ENCODE data around the gene SH3TC1.

Gene SH3TC1

DNA sequence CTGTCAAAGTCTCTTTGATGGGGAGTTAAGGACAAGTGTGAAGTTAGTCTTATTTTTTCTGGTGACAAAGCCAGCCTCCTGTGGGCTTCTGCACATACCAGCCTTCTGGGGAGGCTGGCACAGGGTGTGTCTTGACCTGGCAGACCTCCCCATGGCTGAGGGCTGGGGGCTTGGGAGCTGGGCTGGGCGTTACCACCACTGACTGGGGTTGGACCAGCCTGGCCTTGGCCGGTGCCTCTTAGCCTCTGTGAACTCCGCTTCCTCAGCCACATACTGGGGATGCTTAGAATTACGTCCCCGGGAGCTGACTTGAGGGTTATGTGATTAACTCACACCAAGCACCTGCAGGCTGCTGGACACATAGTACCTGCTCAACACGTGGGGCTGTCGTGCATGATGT, 14.0 kb downstream of the SH3TC1 start:
- DNase-seq (ENCODE audit: low read depth in 3 of 3): no peak

DNA sequence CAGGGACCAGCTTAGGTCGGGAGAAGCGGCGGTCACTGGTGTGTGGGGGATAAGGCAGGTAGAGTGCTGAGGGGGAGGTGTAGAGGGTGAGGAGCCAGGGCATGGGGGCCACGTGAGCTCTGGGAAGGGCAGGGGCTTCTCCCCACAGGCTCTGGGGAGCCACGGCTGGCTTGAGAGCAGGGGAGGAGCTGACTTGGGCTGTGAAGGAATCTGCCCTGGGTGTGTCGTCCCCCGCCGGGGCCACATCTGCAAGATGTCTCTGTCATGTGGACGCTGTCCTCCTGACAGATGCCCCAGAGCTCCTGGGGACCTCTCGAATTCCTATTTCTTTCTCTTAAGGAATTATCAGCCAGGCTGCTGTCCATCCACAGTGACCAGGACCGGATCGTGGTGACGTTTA, 15.0 kb downstream of the SH3TC1 start:
- DNase-seq (ENCODE audit: low read depth in 3 of 3): no peak

DNA sequence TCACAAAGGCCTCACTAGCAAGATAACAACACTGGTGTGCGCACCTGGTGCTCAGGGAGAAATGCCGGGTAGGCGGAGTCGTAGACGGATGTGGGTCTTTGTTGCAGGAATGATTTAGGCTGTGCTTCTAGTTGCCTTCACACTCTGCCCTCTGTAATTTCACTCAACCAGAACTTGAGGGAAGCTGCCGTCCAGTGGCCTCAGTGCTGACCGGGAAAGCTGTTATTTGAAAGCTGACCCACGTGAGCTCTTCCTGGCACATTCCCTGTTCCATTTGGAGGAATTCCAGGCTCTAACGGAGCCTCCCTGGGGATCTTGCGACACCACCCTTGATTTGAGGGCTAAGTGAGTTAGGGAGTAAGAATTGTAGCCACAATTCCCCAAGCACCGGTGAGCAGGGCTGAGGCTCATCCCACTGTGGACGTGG, 15.9 kb downstream of the SH3TC1 start:
- no peak for DNase-seq (ENCODE audit: low read depth in 3 of 3)

DNA sequence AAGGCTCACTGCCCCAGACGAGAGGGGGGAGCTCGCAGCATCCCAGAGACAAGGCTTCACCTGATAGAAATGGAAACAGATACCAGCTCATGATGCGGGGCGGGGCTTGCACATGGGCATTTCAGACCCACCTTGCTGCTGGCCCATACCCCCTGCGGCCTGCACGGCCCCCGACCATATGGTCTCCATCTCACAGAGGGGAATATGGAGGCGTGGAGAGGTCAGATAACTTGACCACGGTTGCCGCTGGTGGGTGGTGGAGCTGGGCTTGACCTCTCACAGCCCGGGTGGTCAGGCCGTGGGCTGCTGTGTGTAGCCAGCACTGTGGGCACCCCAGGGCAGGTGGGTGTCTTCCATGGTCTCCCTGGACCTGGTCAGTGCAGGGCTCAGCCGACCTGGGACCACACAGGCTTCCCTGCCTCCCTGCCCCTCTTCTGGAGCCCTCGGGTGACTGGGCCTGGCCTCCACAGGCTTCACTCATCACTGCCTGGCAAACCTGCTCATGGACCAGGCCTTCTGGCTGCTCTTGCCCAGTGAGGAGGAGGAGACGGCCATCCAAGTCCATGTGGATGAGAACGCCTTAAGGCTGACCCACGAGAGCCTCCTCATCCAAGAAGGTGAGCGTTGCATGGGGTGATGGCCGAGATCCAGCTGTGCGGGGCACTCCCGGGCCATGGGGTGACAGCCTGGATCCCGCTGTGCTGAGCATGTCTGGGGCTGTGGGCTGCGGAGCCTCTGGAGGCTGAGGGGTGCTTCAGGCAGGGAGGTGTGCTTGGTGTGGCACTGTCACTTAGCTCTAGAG, 16.8 kb downstream of the SH3TC1 start:
- no peak for DNase-seq (ENCODE audit: low read depth in 3 of 3)

DNA sequence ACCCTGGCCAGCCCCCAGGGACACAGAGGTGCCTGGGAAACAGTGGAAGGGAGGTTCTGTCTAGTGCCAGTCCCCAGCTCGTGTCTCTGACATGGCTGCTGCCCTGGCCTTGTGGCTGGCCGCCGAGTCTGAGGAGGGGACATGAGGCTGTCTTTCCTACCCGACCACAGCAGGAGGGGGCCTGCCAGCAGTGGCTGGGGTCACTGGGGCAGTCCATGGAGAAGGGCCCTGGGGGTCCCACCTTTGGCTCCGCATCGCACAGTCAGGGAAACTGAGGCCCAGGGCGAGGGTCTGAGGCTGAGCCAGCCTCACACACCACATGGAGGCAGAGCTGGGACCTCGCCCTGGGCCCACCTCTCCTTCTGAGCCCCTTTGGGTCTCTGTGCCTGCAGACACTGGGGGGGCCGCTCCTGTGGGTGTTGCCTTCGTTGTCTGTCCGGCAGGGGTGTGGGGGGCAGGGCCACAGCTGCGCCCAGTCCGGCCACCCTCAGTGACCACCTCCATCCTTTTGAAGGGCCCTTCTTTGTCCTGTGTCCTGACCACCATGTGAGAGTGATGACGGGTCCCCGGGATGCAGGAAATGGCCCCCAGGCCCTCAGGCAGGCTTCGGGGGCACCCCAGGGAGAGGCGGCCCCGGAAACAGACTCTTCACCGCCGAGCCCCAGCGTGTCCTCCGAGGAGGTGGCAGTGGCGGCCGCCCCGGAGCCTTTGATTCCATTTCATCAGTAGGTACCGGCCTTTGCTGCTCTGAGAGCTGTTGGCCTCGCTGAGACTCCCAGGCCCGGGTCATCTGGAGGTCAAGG, 17.6 kb downstream of the SH3TC1 start:
- DNase-seq (ENCODE audit: low read depth in 3 of 3): no peak

DNA sequence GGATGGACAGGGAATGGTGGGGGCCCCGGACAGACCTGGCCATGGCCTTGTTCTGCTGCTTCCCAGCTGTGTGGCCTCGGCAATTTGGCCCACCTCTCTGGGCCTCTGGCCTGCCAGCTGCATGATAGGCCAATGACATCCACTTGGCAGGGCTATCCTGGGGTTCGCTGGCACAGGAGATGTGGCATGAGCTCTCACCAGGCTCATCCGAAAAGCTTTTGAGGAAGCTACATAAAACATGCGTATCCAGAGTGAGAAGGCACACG, 18.1 kb downstream of the SH3TC1 start:
- DNase-seq (ENCODE audit: low read depth in 3 of 3): no peak

DNA sequence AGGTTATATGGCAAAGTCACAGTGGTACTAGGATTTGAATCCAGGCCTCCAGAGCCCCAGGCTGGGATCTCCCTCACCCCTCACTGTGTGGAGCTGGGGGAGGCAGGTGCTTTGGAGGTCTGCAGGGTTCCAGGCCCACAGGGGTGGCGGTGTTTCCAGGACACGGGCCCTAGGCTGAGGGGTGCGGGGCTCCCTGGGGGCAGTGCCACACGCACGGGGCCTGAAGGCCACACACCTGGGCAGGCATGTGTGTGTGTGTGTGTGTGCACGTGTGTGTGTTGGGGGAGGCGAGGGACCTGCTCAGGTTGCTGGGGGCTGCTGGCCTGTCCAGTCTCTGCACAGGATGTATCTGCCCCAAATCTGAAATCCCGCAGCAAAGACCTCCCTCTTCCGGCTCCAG, 18.8 kb downstream of the SH3TC1 start:
- no peak for DNase-seq (ENCODE audit: low read depth in 3 of 3)

DNA sequence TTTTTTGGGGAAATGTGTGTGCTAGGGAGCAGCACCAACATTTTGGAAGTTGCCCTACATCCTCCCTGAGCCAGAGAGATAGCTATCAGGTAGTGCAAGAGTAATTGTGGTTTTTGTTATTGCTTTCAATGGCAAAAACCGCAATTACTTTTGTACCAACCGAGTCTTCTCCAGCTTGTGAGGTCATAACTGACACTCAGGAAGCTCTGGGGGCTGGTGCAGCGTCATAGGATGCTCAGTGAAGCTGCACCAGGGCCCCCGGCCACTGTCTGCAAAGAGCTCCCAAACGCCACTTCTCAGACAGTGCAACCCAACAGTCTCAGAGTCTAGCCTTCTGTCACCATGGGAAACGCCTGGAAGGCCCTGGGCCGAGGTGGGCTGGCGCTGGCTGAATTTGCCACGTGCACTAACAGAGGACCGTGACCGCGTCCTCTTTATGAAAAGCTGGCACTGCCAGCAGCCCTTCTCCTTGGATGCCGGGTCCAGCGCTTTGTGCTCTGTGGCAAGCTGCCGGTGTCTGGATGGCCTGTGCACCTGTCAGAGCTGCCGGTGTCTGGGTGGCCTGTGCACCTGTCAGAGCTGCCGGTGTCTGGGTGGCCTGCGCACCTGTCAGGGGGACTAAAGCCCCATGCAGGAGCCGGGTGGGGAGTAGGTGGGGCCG, 19.4 kb downstream of the SH3TC1 start:
- no peak for DNase-seq (ENCODE audit: low read depth in 3 of 3)

DNA sequence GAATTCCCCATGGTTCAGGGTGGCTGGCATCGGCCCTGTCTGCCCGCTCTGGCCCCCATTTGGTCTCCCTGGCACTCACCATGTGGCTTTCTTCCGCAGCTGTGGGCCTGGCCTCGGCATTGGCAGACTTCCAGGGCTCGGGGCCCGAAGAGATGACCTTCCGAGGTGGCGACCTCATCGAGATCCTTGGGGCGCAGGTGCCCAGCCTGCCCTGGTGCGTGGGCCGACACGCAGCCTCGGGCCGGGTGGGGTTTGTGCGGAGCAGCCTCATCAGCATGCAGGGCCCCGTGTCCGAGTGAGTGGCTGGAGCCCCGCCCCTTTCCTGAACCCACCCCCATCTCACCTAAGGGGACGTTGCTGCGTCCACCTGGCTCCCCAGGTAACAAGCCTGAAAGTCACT, 20.1 kb downstream of the SH3TC1 start:
- no peak for DNase-seq (ENCODE audit: low read depth in 3 of 3)

DNA sequence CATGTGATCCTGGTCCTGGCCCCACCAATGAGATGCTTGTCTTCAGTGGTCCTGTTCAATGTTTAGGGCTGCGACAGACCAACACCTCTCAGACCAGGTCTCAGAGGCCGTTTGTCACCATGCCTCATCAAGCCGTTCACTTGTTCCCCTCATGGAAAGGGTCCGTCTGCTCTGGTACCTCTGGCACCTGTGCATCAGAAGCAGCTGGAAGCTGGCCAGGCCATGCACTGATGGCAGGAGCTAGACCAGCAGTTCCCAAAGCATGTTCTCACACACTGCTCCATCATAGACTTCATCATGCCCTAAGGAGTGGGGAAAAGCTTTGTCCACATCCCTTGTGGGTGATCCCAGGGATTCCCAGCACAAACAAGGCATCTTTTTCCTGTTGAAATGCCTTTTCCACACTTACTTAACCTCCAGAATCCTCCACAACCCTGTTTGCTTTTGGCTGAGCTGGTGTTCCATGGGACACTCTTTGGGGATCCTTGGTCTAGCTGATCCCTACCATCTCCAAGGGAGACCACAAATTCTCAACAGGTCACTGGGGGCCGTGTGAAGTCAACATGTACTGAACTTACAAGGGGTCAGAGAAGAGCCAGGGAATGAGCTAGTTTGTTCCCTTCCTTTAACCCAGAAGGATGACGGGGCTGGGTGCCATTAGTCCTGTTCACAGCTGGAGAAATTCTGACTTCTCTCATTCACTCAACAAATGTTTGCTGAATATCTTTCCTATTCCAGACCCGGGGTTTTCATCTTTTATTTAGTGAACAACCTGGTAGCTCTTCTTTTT, 21.8 kb downstream of the SH3TC1 start:
- no peak for DNase-seq (ENCODE audit: low read depth in 3 of 3)

DNA sequence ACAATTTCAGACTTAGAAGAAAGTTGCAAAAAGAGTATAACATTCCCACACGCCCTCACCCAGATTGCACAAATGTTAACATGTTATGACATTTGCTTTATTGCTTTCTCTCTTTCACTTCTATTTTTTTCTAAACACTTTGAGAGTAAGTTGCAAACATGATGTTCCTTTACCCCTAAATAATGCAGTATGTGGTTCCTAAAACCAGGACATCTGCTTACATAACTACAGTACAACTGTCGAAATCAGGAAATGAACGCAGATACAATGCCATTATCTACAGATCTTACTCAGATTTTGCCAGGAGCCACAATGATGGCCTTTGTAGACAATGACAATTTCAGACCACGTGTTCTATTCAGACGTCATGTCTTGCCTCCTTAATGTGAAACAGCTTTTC, 22.4 kb downstream of the SH3TC1 start:
- no peak for DNase-seq (ENCODE audit: low read depth in 3 of 3)

DNA sequence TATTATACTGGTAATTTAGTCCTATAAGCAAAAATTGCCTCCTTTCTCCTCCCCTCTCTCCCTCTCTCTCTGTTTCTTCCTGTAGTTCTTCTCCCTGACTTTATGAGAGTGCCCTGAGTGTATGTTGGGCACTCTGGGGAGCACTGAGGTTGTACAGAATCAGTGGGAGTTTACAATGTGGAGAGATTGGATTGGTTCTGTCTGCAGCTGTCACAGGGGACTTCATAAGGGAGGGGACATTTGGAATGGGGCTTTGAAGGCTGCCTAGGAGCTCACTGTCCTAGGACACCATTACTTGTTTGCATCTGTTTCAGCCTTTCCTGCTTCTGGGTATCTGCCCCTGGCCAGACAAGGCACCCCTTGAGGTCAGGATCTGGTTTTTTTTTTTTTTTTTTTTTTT, 22.9 kb downstream of the SH3TC1 start:
- no peak for DNase-seq (ENCODE audit: low read depth in 3 of 3)

DNA sequence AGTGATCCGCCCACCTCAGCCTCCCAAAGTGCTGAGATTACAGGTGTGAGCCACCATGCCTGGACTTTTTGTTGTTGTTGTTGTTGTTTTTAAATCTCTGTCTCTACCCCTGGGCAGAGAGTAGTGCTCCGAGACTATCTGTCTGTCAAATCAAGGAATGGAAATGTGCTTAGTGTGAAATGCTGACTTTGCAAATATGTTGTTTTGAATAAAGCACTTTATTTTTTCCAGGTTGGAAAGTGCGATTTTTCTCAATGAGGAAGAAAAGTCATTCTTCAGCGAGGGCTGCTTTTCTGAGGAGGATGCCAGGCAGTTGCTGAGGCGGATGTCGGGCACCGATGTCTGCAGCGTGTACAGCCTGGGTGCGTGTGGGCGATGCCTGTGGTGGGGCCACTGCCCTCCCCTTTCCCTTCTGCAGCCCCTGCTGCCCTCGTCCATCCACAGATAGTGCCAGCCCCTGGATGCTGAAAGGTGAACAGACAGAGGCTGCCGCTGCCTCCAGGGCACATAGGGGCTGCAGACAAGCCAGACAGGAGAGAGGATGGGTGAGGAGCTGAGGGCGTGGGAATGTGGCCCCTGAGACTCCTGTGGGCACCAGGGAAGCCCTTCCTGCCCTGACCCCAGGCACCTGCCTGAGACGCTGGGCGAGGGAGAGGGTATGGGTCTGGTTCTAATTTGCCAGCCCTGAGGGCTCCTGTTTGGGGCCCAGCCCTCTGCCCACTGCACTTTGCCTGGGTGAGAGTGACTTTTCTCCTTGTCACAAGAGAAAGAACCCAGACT, 23.7 kb downstream of the SH3TC1 start:
- no peak for DNase-seq (ENCODE audit: low read depth in 3 of 3)

DNA sequence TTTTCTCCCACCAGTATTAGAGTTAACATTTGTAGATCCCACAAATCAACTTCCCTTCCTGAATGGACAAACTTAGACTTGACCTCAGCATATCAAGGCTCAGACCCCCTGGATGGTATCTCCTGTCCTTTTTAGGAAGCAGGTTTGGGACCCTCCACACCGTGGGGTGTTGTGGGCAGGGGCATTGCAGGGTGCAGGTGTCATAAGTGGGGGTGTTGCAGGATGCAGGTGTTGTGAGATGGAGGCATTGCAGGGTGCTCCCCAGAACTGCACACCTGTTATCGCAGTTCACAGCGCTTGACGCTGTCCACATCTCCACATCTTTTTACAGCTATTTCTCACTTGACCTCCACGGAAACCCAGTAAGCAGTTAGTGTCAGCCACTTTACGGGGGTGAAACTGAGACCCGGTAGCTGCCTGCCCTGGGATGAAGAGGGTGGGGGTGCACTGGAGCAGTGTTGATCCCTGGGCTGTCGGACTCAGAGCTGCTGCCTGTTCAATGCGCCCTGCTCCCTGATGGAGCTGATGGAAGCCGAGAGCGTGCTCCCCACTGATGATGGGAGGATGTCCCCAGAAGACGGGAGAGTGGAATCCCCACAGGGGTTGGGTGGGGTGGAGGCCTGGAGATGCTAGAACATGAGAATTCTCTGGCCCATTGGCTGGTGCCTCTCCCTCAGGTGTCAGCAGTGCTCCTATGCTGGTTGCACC, 25.3 kb downstream of the SH3TC1 start:
- no peak for DNase-seq (ENCODE audit: low read depth in 3 of 3)

DNA sequence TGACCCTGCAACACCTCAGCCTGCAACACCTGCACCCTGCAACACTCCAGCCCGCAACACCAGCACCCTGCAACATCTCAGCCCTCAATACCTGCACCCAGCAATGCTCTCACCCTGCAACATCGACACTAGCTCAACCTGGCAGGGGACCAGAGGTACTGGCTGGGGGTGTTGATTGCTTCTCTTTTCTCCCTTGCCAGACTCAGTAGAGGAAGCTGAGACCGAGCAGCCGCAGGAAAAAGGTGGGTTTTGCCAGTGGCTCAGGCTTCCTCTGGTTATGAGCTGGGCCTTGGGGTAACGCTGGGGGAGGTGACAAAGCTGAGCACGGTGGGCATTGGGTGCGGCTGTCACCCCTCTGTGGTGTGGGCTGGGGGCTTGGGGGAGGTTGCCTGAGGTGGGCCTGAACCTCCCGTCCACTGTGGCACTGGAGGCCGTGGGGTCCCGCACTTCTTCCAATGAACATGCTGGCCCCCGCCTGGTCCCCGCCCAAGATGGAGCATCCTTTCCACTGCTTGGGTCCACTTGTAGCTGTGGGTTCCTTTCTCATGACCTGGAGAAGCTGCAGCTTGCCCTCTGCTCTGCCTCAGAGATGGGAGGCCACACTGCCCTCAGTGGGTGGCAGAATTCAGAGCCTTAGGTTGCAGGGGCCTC, 26.0 kb downstream of the SH3TC1 start:
- DNase-seq (ENCODE audit: low read depth in 3 of 3): no peak

DNA sequence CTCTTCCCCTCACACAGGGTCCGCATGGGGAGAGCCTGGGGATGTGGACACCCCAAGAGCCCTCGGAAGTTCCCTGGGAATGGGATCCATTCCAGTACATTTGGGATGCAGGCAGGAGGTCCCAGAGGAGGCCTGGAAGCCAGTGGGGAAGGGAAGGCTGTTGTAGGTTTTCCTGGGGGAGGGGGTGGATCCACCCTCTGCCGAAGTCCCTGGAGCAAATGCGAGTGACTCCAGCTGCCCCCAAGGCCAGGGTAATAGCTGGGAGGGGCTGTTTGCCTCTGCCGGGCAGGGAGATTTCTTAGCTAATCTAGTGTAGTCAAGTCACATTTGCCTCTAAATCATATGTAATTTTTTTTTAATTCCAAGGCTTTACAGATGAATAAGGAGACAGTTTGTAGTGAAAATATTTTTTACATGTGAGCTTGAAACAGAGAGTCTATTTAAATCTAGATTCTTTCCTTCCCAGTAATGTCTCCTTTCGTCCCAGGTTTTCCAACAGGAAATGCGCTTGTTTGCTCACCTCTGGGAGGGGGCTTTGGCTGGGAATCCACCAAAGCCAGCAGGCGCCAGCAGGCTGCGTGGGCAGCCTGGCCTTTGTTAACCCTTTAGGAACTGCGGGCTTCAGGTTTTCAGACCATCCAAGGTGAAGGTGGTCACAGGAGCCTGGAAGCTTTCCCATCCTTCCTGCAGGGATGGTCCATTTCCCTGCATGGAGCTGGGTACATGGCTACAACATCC, 26.8 kb downstream of the SH3TC1 start:
- no peak for DNase-seq (ENCODE audit: low read depth in 3 of 3)

DNA sequence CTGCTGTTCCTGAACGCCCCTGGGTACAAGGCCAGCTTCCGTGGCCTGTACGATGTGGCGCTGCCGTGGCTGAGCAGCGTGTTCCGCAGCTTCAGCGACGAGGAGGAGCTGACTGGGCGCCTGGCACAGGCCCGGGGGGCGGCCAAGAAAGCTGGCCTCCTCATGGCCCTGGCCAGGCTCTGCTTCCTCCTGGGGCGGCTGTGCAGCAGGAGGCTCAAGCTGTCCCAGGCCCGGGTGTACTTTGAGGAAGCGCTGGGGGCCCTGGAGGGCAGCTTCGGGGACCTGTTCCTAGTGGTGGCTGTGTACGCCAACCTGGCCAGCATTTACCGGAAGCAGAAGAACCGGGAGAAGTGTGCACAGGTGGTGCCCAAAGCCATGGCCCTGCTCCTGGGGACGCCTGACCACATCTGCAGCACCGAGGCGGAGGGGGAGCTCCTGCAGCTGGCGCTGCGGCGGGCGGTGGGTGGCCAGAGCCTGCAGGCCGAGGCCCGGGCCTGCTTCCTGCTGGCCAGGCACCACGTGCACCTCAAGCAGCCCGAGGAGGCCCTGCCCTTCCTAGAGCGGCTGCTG, 28.2 kb downstream of the SH3TC1 start:
- no peak for DNase-seq (ENCODE audit: low read depth in 3 of 3)

DNA sequence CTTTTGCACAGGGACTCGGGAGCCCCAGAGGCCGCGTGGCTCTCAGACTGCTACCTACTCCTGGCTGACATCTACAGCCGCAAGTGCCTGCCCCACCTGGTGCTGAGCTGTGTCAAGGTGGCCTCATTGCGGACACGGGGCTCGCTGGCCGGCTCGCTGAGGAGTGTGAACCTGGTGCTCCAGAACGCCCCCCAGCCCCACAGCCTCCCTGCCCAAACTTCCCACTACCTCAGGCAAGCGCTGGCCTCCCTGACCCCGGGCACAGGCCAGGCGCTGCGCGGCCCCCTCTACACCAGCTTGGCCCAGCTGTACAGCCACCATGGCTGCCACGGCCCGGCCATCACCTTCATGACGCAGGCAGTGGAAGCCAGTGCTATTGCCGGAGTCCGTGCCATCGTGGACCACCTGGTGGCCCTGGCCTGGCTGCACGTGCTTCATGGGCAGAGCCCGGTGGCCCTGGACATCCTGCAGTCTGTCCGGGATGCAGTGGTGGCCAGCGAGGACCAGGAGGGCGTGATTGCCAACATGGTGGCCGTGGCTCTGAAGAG, 28.8 kb downstream of the SH3TC1 start:
- DNase-seq (ENCODE audit: low read depth in 3 of 3): no peak

Data from stimulated activated CD4-positive, alpha-beta T cell treated with anti-CD3 and anti-CD28 coated beads, TNF-alpha, amount 100 ng/mL, for 24 hours (primary cell).